A549 (cell line): ENCODE results near the gene SMAGP. TPM values are rescaled to one million over a fixed set of nuclear protein-coding genes. Genes with fewer than 3 reads are reported as not detected.
A peak's percentile ranks its signal among the peaks of the same experiment; 100 is the strongest.

Experiments used
- ATAC-seq, 2 experiments: fragments of 200-7000 bp in 1 of 2; fragments of >200 bp in 1 of 2; cut with Nextera tagmentation in 1 of 2; cut with Tn5 transposase in 1 of 2; 3 replicates each; pipeline versions ENCODE4 v1.8.0 to v1.9.1; 2018 to 2020; ENCODE audit warnings: mild to moderate bottlenecking in 1 of 2, moderate library complexity in 1 of 2
- CTCF ChIA-PET: fragments of 300-600 bp; sonication (Branson Sonifier 250); formaldehyde crosslinking; extraction: SDS; loops from one replicate; lab custom pipeline; 2021; ENCODE audit warnings: antibody characterized with exemption, inconsistent platforms; lab: Yijun Ruan, JAX
- POLR2A ChIA-PET: fragments of 350-600 bp; formaldehyde crosslinking; extraction: SDS; loops from one replicate; lab custom pipeline; 2021; ENCODE audit warnings: antibody characterized with exemption, inconsistent platforms; lab: Yijun Ruan, JAX
- DNase-seq, 2 experiments: peaks; one replicate each; pipeline versions ENCODE4 v3.0.0 to v3.0.0-alpha.2; 2011 to 2016; ENCODE audit warnings: low read depth in 1 of 2, low spot score in 1 of 2
- FAIRE-seq: peaks from 2 replicates; lab custom pipeline; 2011; peaks lifted over from hg19 to GRCh38; lab: Jason Lieb, UNC
- H3K27ac ChIP-seq, 2 experiments: fragments of >200 bp; sonication (Bioruptor Twin); formaldehyde crosslinking; 3 replicates each; pipeline ENCODE4 v1.5.1; 2016 to 2017
- H3K4me1 ChIP-seq: fragments of >200 bp; sonication (Bioruptor Twin); formaldehyde crosslinking; 3 replicates; pipeline ENCODE4 v1.6.1; 2016
- H3K4me2 ChIP-seq: fragments of >200 bp; sonication (Bioruptor Twin); formaldehyde crosslinking; 3 replicates; pipeline ENCODE4 v1.6.1; 2016
- H3K4me3 ChIP-seq: fragments of >200 bp; sonication (Bioruptor Twin); formaldehyde crosslinking; 3 replicates; pipeline ENCODE4 v1.5.1; 2016
- H3K9me3 ChIP-seq: fragments of >200 bp; sonication (Bioruptor Twin); formaldehyde crosslinking; 3 replicates; pipeline ENCODE4 v1.6.1; 2016
- CBX8 ChIP-seq: fragments of 200-600 bp; sonication (generic); IDR thresholded peaks from 2 replicates; pipeline ENCODE4 v1.6.1; 2016
- CHD2 ChIP-seq: fragments of 150-350 bp; IDR thresholded peaks from 2 replicates; pipeline ENCODE4 v1.6.1; 2014; ENCODE audit warnings: low read length; ENCODE audit not compliant: partially characterized antibody
- CHD4 ChIP-seq: fragments of 200-600 bp; sonication (generic); IDR thresholded peaks from 2 replicates; pipeline ENCODE4 v1.6.1; 2016; ENCODE audit warnings: antibody characterized with exemption, mild to moderate bottlenecking, borderline replicate concordance
- EHF ChIP-seq: fragments of 250-450 bp; sonication (Bioruptor Pico); IDR thresholded peaks from 2 replicates; pipeline ENCODE4 v1.5.0; 2020; ENCODE audit warnings: mild to moderate bottlenecking
- EHMT2 ChIP-seq: fragments of 200-600 bp; sonication (generic); IDR thresholded peaks from 2 replicates; pipeline ENCODE4 v1.6.1; 2016; ENCODE audit warnings: antibody characterized with exemption, low read depth, mild to moderate bottlenecking, moderate library complexity
- FOXS1 ChIP-seq: fragments of 250-450 bp; sonication (Bioruptor Pico); IDR thresholded peaks from 2 replicates; pipeline ENCODE4 v1.5.0; 2020; ENCODE audit warnings: mild to moderate bottlenecking, moderate library complexity
- HOXB13 ChIP-seq: fragments of 250-450 bp; sonication (Bioruptor Pico); IDR thresholded peaks from 2 replicates; pipeline ENCODE4 v1.5.0; 2020; ENCODE audit warnings: low read depth, mild to moderate bottlenecking, moderate library complexity
- JUN ChIP-seq, 2 experiments: fragments of >200 bp; sonication (Bioruptor Twin); formaldehyde crosslinking; IDR thresholded peaks; 2 replicates in 1 of 2; 3 replicates in 1 of 2; pipeline ENCODE4 v1.6.1; 2016 to 2017
- KDM1A ChIP-seq: fragments of 200-600 bp; sonication (generic); IDR thresholded peaks from 2 replicates; pipeline ENCODE4 v1.6.1; 2016; ENCODE audit warnings: low read depth, mild to moderate bottlenecking
- MAFK ChIP-seq: fragments of 450-650 bp; IDR thresholded peaks from 2 replicates; pipeline ENCODE4 v1.6.1; 2014; ENCODE audit not compliant: partially characterized antibody
- MAX ChIP-seq: IDR thresholded peaks from 2 replicates; pipeline ENCODE4 v1.6.1; 2012
- NPAS2 ChIP-seq: fragments of 250-450 bp; sonication (Bioruptor Pico); IDR thresholded peaks from 2 replicates; pipeline ENCODE4 v1.8.0; 2022; ENCODE audit warnings: mild to moderate bottlenecking, moderate library complexity, borderline replicate concordance
- PHF8 ChIP-seq: fragments of 200-600 bp; sonication (generic); IDR thresholded peaks from 2 replicates; pipeline ENCODE4 v1.6.1; 2016; ENCODE audit warnings: low read depth, mild to moderate bottlenecking, antibody characterized with exemption, moderate library complexity, borderline replicate concordance
- POLR2AphosphoS2 ChIP-seq: conservative IDR thresholded peaks from 2 replicates; pipeline ENCODE4 v1.6.1; 2012; ENCODE audit warnings: low read length, improper control_type of control experiment, inconsistent platforms
- REST ChIP-seq: fragments of 200-600 bp; sonication (generic); IDR thresholded peaks from 2 replicates; pipeline ENCODE4 v1.6.1; 2016; ENCODE audit warnings: antibody characterized with exemption, mild to moderate bottlenecking, moderate library complexity
- RNF2 ChIP-seq: fragments of 200-600 bp; sonication (generic); IDR thresholded peaks from 2 replicates; pipeline ENCODE4 v1.6.1; 2016; ENCODE audit warnings: low read depth, mild to moderate bottlenecking, antibody characterized with exemption, moderate library complexity, borderline replicate concordance
- SMC3 ChIP-seq: fragments of >200 bp; sonication (Bioruptor Twin); formaldehyde crosslinking; IDR thresholded peaks from 3 replicates; pipeline ENCODE4 v1.6.1; 2018; ENCODE audit warnings: inconsistent platforms
- SREBF2 ChIP-seq: fragments of 450-650 bp; IDR thresholded peaks from 2 replicates; pipeline ENCODE4 v1.6.1; 2014; ENCODE audit warnings: mild to moderate bottlenecking, moderate library complexity
- TP53 ChIP-seq: fragments of 250-450 bp; sonication (Bioruptor Pico); IDR thresholded peaks from 2 replicates; pipeline ENCODE4 v1.5.0; 2021; ENCODE audit warnings: mild to moderate bottlenecking, moderate library complexity
- USF2 ChIP-seq: fragments of 450-650 bp; IDR thresholded peaks from 2 replicates; pipeline ENCODE4 v1.6.1; 2014; ENCODE audit warnings: antibody characterized with exemption
- ZFP36 ChIP-seq: fragments of 450-650 bp; IDR thresholded peaks from 2 replicates; pipeline ENCODE4 v1.6.1; 2014; ENCODE audit warnings: borderline replicate concordance; ENCODE audit not compliant: partially characterized antibody
- WGBS: methylation state at CpG from one replicate; pipeline ENCODE4 v1.1.6; 2017; ENCODE audit errors: missing lambda C conversion rate; 5-methylcytosine and 5-hydroxymethylcytosine counted together
- polyA plus RNA-seq, 4 experiments: library from polyadenylated mRNA; depleted of rRNA in 3 of 4; stranded (reverse); fragments of >200 nt; fragmentation: RNase III in 1 of 4; extraction: RNeasy Plus Mini Kit Qiagen cat#74134 plus additional on column Dnase treatment in 1 of 4; gene quantifications; 2 replicates in 3 of 4; 3 replicates in 1 of 4; pipeline ENCODE4 v1.2.3, GENCODE V29; 2011 to 2017

Gene SMAGP
- polyA plus RNA-seq, 2 of the 4 experiments (the other 2 are of a cell fraction), result 15.5 to 27.2 TPM

GRCh38 chr12:51242876-51243275, 27.3 kb downstream of the SMAGP start:
- H3K9me3 ChIP-seq, result no peaks in the 10 kb centered on the region
- no peak overlapping the region for H3K27ac ChIP-seq
- DNase-seq (no peak), FAIRE-seq (no peak), ATAC-seq (no peak)
- no peak for TF ChIP-seq KDM1A
- no peak for TF ChIP-seq NPAS2 (CRISPR knock-in tag)
- no peak for TF ChIP-seq EHF (CRISPR knock-in tag)
- no peak for TF ChIP-seq MAFK
- TF ChIP-seq POLR2AphosphoS2, result 0 out of 2 replicates have a peak, but pooled peaks have one; percentile 39
- ChIA-PET POLR2A (no interaction called here), CTCF (interaction anchor here (4.7 kb wide), 1 partner anchor 20 kb away, joined by 17 read pairs; no protein-coding TSS in a partner anchor)
- H3K4me3 ChIP-seq, result no peak overlapping the region
- H3K4me1 ChIP-seq, result peaks cover 15% of the 10 kb centered on the region
- WGBS, result 88% methylated on average over 7 of the region's 7 CpGs
- H3K4me2 ChIP-seq, result no peak overlapping the region

- 92% methylated on average over 7 of the region's 7 CpGs for WGBS
- no peak for FAIRE-seq
These were observed 28.1 kb downstream of the SMAGP start for GRCh38 chr12:51242120-51242519.

GRCh38 chr12:51240971-51241370, 29.2 kb downstream of the SMAGP start:
- no peak overlapping the region for H3K4me3 ChIP-seq
- FAIRE-seq, result no peak
- ATAC-seq, result no peak
- H3K9me3 ChIP-seq, result no peaks in the 10 kb centered on the region
- peaks cover 15% of the 10 kb centered on the region for H3K4me1 ChIP-seq
- ChIA-PET POLR2A (no interaction called here), CTCF (interaction anchor here (1.1 to 3.1 kb wide), 5 partner anchors 10 to 100 kb away, joined by 3 to 13 read pairs (median 10); partner anchors contain the start of gene POU6F1)
- no peak for TF ChIP-seq ZFP36
- no peak for TF ChIP-seq TP53 (CRISPR knock-in tag)
- H3K4me2 ChIP-seq, result peak overlapping the region; percentile 96; the same call in 2 of the 3 replicates
- no peak overlapping the region for H3K27ac ChIP-seq
- DNase-seq, result no peak
- WGBS, result 81% methylated on average over 2 of the region's 2 CpGs

More at GRCh38 chr12:51242120-51242519, 28.1 kb downstream of the SMAGP start:
- no peak overlapping the region for H3K4me3 ChIP-seq
- TF ChIP-seq PHF8 (no peak), MAX (no peak), RNF2 (no peak), SREBF2 (no peak), KDM1A (no peak)
- TF ChIP-seq, all 56 proteins: peak for 0
- ATAC-seq (no peak), DNase-seq (no peak)
- Histone ChIP-seq H3K4me1 (peaks cover 15% of the 10 kb centered on the region), H3K9me3 (no peaks in the 10 kb centered on the region), H3K4me2 (no peak overlapping the region), H3K27ac (no peak overlapping the region)
- ChIA-PET POLR2A (interaction anchor here (1.3 kb wide), 1 partner anchor 24 kb away, joined by 4 read pairs; the partner anchor contains the start of gene POU6F1), CTCF (interaction anchor here (0.7 to 2.6 kb wide), 6 partner anchors 13 to 1065 kb away, joined by 3 to 10 read pairs (median 4); partner anchors contain the start of gene POU6F1)

- POLR2A ChIA-PET, result interaction anchor here (0.6 to 3.1 kb wide), 17 partner anchors 9 to 581 kb away, joined by 3 to 69 read pairs (median 3); partner anchors contain the start of genes CSRNP2, POU6F1 and SMAGP
- peak within 1 kb of the TSS; percentile 99 to 100 for H3K27ac ChIP-seq
- ATAC-seq (peak; percentile 97), DNase-seq (peak; percentile 94 to 98), FAIRE-seq (no peak)
- peaks cover 15% of the 10 kb centered on the region for H3K4me1 ChIP-seq
- WGBS, result under 1% methylated on average over 63 of the region's 70 CpGs
- CTCF ChIA-PET, result interaction anchor here (0.6 to 3.1 kb wide), 9 partner anchors 9 to 113 kb away, joined by 3 to 13 read pairs (median 4); partner anchors contain the start of gene POU6F1
- peak within 1 kb of the TSS; percentile 96 for H3K4me2 ChIP-seq
- H3K4me3 ChIP-seq, result peak within 1 kb of the TSS; percentile 90
- no peaks in the 10 kb centered on the region for H3K9me3 ChIP-seq
- TF ChIP-seq CBX8 (no peak), SREBF2 (no peak), EHF (CRISPR knock-in tag) (peak; percentile 39; the same call in 1 of the 2 replicates), PHF8 (peak; percentile 96), TP53 (CRISPR knock-in tag) (peak; percentile 50; the same call in 1 of the 2 replicates), NPAS2 (CRISPR knock-in tag) (no peak), JUN (IDR thresholded peaks at IDR 0.05) (peak; percentile 66 to 91; a peak in 4 of 5 replicates), USF2 (peak; percentile 93), FOXS1 (CRISPR knock-in tag) (no peak), MAX (peak; percentile 19; the same call in 1 of the 2 replicates), KDM1A (no peak), CHD2 (no peak), HOXB13 (no peak), EHMT2 (no peak), REST (peak; percentile 53; the same call in 1 of the 2 replicates), CHD4 (no peak), SMC3 (no peak)
These were observed 31.5 kb downstream of the SMAGP start, which contains the start of gene DAZAP2 for GRCh38 chr12:51238510-51239334. TSS of gene DAZAP2 (plus strand) at chr12:51238826. CDS start at chr12:51238908, 82 bp downstream.
